Fibroblast of lung (primary cell): ENCODE data around the gene EGR4. TPM values are rescaled to one million over a fixed set of nuclear protein-coding genes. Genes with fewer than 3 reads are reported as not detected.
"Not testable (repeated sequence)": the region's sequence is repeated elsewhere in the genome, so short reads cannot be mapped to it uniquely, and the experiment has no call there.

Source experiments
- DNase-seq, 2 donors: peaks; one replicate each; pipeline versions ENCODE4 v3.0.0 to v3.0.0-alpha.2; 2010; ENCODE audit warnings: low read depth in 2 of 2
- H2AFZ ChIP-seq: 2 replicates; pipeline ENCODE4 v1.5.1; 2012; ENCODE audit warnings: low read length, control low read depth, inconsistent platforms
- H3K27ac ChIP-seq: 2 replicates; pipeline ENCODE4 v1.5.1; 2011; ENCODE audit warnings: low read length, control low read depth; ENCODE audit not compliant: insufficient read depth
- H3K27me3 ChIP-seq: 2 replicates; pipeline ENCODE4 v1.5.1; 2011; ENCODE audit warnings: mild to moderate bottlenecking, low read length; ENCODE audit not compliant: control insufficient read depth, insufficient read depth
- H3K36me3 ChIP-seq: 2 replicates; pipeline ENCODE4 v1.5.1; 2011; ENCODE audit warnings: low read length; ENCODE audit not compliant: control insufficient read depth, insufficient read depth
- H3K4me1 ChIP-seq: 2 replicates; pipeline ENCODE4 v1.5.1; 2011; ENCODE audit warnings: low read length; ENCODE audit not compliant: control insufficient read depth, insufficient read depth; ENCODE audit errors: extremely low read depth
- H3K4me2 ChIP-seq: 2 replicates; pipeline ENCODE4 v1.5.1; 2011; ENCODE audit warnings: low read length, control low read depth; ENCODE audit not compliant: insufficient read depth; ENCODE audit errors: extremely low read depth
- H3K4me3 ChIP-seq, 4 experiments: fragments of 200-600 bp in 1 of 4; sonication (generic) in 1 of 4; replicated peaks in 1 of 4; 2 replicates each; pipeline ENCODE4 v1.5.1; 2011 to 2016; ENCODE audit warnings: low read length in 4 of 4, low read depth in 3 of 4, mild to moderate bottlenecking in 3 of 4, control low read depth in 2 of 4, inconsistent platforms in 1 of 4, mixed read lengths in 1 of 4; ENCODE audit not compliant: insufficient read depth in 1 of 4; ENCODE audit errors: control extremely low read depth in 1 of 4
- H3K79me2 ChIP-seq: 2 replicates; pipeline ENCODE4 v1.5.1; 2012; ENCODE audit warnings: mild to moderate bottlenecking, low read length, inconsistent platforms; ENCODE audit not compliant: control insufficient read depth, insufficient read depth
- H3K9ac ChIP-seq: 2 replicates; pipeline ENCODE4 v1.5.1; 2011; ENCODE audit warnings: mild to moderate bottlenecking, low read length, control low read depth; ENCODE audit not compliant: insufficient read depth
- H3K9me3 ChIP-seq: 2 replicates; pipeline ENCODE4 v1.5.1; 2012; ENCODE audit warnings: low read depth, low read length; ENCODE audit not compliant: control insufficient read depth, insufficient read depth
- H4K20me1 ChIP-seq: 2 replicates; pipeline ENCODE4 v1.5.1; 2011; ENCODE audit warnings: low read length; ENCODE audit not compliant: control insufficient read depth, insufficient read depth; ENCODE audit errors: extremely low read depth
- CTCF ChIP-seq, 2 donors: IDR thresholded peaks in 1 of 2; conservative IDR thresholded peaks in 1 of 2; 1 replicate in 1 of 2; 2 replicates in 1 of 2; pipeline ENCODE4 v1.5.1; 2011 to 2012; ENCODE audit warnings: low read length in 2 of 2, control low read depth in 1 of 2, inconsistent platforms in 1 of 2, low read depth in 1 of 2, mild to moderate bottlenecking in 1 of 2
- EZH2 ChIP-seq: IDR thresholded peaks from 2 replicates; pipeline ENCODE4 v1.5.1; 2012; ENCODE audit warnings: low read length, control low read depth, mild to moderate bottlenecking; ENCODE audit errors: missing control alignments
- polyA plus RNA-seq, 2 donors: library from polyadenylated mRNA; depleted of rRNA in 1 of 2; stranded (reverse) in 1 of 2; unstranded in 1 of 2; fragments of >200 nt; gene quantifications; 2 replicates each; pipeline ENCODE4 v1.2.1, GENCODE V29; 2011 to 2012; ENCODE audit warnings: missing spikeins in 1 of 2
- total RNA-seq: library from RNA; depleted of rRNA; stranded (reverse); fragments of >200 nt; gene quantifications from 2 replicates; pipeline ENCODE4 v1.2.1, GENCODE V29; 2014

EGR4 gene
- total and polyA plus RNA-seq, 2 donors (not counting 1 experiment from before 2014, with no cell fraction given), result not detected

- H3K4me3 ChIP-seq, result no peak overlapping the region
- no peak overlapping the region for H3K4me2 ChIP-seq
- no peak overlapping the region for H3K9ac ChIP-seq
- no peak for DNase-seq
- H3K27me3 ChIP-seq, result peaks cover 14% of the 10 kb centered on the region
- H4K20me1 ChIP-seq, result no peaks in the 10 kb centered on the region
- no peaks in the 10 kb centered on the region for H3K36me3 ChIP-seq
- no peak for TF ChIP-seq CTCF (conservative IDR thresholded peaks at IDR 0.05 in 1 of 2, IDR thresholded peaks at IDR 0.05 in 1 of 2; ENCODE audit: low read depth in 1 of 2, low read length in 2 of 2)
- TF ChIP-seq EZH2, result no peak
- no peak overlapping the region for H3K27ac ChIP-seq
- no peaks in the 10 kb centered on the region for H3K9me3 ChIP-seq
- no peaks in the 10 kb centered on the region for H3K4me1 ChIP-seq
- H3K79me2 ChIP-seq, result no peaks in the 10 kb centered on the region
- no peak overlapping the region for H2AFZ ChIP-seq
These were observed 29.6 kb downstream of the EGR4 start for GRCh38 chr2:73263540-73264331.

GRCh38 chr2:73262691-73263429 lies 30.5 kb downstream of the EGR4 start:
- not testable (repeated sequence) for H3K4me2 ChIP-seq, H2AFZ ChIP-seq, H4K20me1 ChIP-seq, DNase-seq, H3K4me3 ChIP-seq, H3K27ac ChIP-seq, H3K9me3 ChIP-seq, H3K27me3 ChIP-seq, H3K4me1 ChIP-seq, H3K9ac ChIP-seq, H3K36me3 ChIP-seq, H3K79me2 ChIP-seq

- no peak for DNase-seq
- Histone ChIP-seq H3K4me3 (no peak overlapping the region), H4K20me1 (no peaks in the 10 kb centered on the region), H3K9me3 (no peaks in the 10 kb centered on the region), H3K9ac (no peak overlapping the region), H3K4me2 (no peak overlapping the region), H3K27me3 (peaks cover 4% of the 10 kb centered on the region), H3K36me3 (no peaks in the 10 kb centered on the region), H2AFZ (no peak overlapping the region), H3K27ac (no peak overlapping the region), H3K79me2 (no peaks in the 10 kb centered on the region), H3K4me1 (no peaks in the 10 kb centered on the region)
- TF ChIP-seq EZH2, result no peak
- no peak for TF ChIP-seq CTCF (conservative IDR thresholded peaks at IDR 0.05 in 1 of 2, IDR thresholded peaks at IDR 0.05 in 1 of 2; ENCODE audit: low read depth in 1 of 2, low read length in 2 of 2)
These were observed 31.2 kb downstream of the EGR4 start for GRCh38 chr2:73262108-73262651.
